ENCODE data around the gene PLXNB3.
"Not testable (repeated sequence)": the region's sequence is repeated elsewhere in the genome, so short reads cannot be mapped to it uniquely, and the experiment has no call there.

PLXNB3 gene

GRCh38 chrX:153794897-153795816, 31.1 kb downstream of the PLXNB3 start:
- no peak for DNase-seq

- DNase-seq: no peak
Measured at GRCh38 chrX:153797415-153798015, 33.5 kb downstream of the PLXNB3 start.

- DNase-seq: no peak
Measured at GRCh38 chrX:153799326-153799725, 35.3 kb downstream of the PLXNB3 start.

GRCh38 chrX:153800177-153800722, 36.2 kb downstream of the PLXNB3 start:
- no peak for DNase-seq

- no peak for DNase-seq
Measured at GRCh38 chrX:153800746-153801145, 36.7 kb downstream of the PLXNB3 start.

GRCh38 chrX:153801669-153802068, 37.6 kb downstream of the PLXNB3 start:
- DNase-seq: no peak

- no peak for DNase-seq
Measured at GRCh38 chrX:153802513-153803045, 38.5 kb downstream of the PLXNB3 start.

- no peak for DNase-seq
Measured at GRCh38 chrX:153803211-153804099, 39.4 kb downstream of the PLXNB3 start.

- no peak for DNase-seq
Measured at GRCh38 chrX:153804100-153804595, 40.1 kb downstream of the PLXNB3 start.

- no peak for DNase-seq
Measured at GRCh38 chrX:153804621-153805020, 40.6 kb downstream of the PLXNB3 start.

- DNase-seq: no peak
Measured at GRCh38 chrX:153805436-153805835, 41.4 kb downstream of the PLXNB3 start.

- no peak for DNase-seq
Measured at GRCh38 chrX:153806999-153807575, 43.0 kb downstream of the PLXNB3 start.

- DNase-seq: no peak
Measured at GRCh38 chrX:153807976-153808375, 43.9 kb downstream of the PLXNB3 start.

- no peak for DNase-seq
Measured at GRCh38 chrX:153812220-153812619, 48.2 kb downstream of the PLXNB3 start.

- DNase-seq: no peak
Measured at GRCh38 chrX:153813161-153813560, 49.1 kb downstream of the PLXNB3 start.

GRCh38 chrX:153814591-153815315, 50.7 kb downstream of the PLXNB3 start:
- no peak for DNase-seq

GRCh38 chrX:153816831-153817690, 53.0 kb downstream of the PLXNB3 start:
- DNase-seq: no peak

GRCh38 chrX:153818064-153818463, 54.0 kb downstream of the PLXNB3 start:
- DNase-seq: not testable (repeated sequence)

GRCh38 chrX:153818571-153819383, 54.7 kb downstream of the PLXNB3 start:
- DNase-seq: no peak
